HuH-7.5 (cell line): ENCODE measurements around the gene RASSF3.

Experiments
- DNase-seq: peaks from one replicate; pipeline ENCODE4 v3.0.0; 2011; ENCODE audit warnings: low spot score

Gene RASSF3

GRCh38 chr12:64729909-64730587 lies 119.8 kb downstream of the RASSF3 start:
- DNase-seq = no peak

- no peak for DNase-seq
Observed at GRCh38 chr12:64730588-64730969, 120.3 kb downstream of the RASSF3 start.

GRCh38 chr12:64731683-64732082 lies 121.4 kb downstream of the RASSF3 start:
- no peak for DNase-seq

DNA sequence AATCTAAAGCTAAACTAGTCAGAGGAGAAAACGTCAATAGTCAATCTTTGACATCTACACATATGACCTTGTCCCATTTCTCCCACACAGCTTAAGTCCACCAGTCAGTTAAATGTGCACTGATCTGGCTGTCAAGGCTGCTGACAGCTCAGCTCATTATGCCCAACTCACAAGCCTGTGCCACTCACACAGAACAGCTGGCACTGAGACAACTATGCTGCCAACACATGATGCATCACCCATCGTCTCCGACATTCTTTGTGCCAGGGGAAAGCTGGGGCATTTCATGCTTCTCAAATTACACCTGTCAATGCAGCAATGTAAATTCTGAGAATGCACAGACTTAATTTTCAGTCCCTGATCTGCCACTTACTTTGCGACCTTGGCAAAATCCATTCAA lies 123.6 kb downstream of the RASSF3 start:
- no peak for DNase-seq

- DNase-seq = no peak
Observed at GRCh38 chr12:64735442-64735841, 125.1 kb downstream of the RASSF3 start.

DNA sequence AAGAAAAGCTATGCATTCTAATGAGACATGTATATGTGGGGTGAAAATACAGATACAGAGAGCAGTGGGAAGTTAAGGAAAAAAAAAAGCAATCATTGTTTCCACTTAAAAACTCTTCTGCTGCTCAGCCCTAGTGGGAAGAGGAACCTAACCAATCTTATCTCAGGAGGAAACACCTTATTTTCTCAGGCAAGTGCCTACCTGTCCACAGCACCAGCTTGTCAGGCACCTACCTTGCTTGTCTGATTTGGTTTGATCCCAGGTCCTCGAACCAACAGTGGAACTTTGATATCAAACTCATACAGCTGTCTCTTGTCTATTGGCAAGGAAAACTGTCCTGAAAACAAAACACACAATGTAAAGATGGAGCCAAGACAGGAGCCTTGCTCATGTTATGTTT lies 126.5 kb downstream of the RASSF3 start:
- no peak for DNase-seq

DNA sequence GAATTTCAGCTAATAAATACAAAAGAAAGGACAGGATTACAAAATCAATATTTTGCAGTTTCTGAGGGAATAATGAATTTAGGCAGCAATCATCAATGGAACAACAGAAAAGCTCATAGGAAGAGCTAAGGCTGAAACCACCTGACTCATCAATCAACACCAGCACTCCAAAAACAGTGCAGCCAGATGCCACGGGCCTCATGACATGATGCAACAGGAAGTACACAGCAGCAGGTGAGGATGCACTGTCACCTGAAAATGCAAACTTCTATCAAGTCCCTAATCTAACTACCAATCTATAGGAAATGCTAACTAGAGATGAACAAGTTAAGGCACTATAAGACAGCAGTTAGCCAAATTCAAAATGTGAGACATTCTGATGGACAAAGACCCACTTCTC lies 127.2 kb downstream of the RASSF3 start:
- DNase-seq = no peak

- DNase-seq = no peak
Observed at GRCh38 chr12:64739778-64740177, 129.5 kb downstream of the RASSF3 start.

DNA sequence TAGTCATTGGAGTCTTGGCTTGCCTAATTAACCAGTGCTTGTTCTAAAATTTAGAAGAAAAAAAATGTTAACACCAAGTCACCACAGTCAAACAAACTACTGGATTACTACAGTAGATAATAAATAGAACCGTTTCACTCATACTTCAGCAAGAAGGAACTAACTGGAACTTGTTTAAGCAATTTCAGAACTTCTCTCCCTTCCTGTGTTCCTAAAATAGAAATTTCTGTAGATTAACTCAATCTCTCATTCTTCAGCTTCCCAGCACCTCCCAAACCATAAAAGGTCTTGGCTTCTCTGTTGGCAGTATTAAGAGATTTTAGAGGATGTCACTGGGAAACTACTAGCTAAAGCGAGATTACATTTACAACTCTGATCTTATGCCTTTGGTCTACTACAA lies 130.4 kb downstream of the RASSF3 start:
- no peak for DNase-seq

GRCh38 chr12:64742416-64742815 lies 132.1 kb downstream of the RASSF3 start:
- no peak for DNase-seq

DNA sequence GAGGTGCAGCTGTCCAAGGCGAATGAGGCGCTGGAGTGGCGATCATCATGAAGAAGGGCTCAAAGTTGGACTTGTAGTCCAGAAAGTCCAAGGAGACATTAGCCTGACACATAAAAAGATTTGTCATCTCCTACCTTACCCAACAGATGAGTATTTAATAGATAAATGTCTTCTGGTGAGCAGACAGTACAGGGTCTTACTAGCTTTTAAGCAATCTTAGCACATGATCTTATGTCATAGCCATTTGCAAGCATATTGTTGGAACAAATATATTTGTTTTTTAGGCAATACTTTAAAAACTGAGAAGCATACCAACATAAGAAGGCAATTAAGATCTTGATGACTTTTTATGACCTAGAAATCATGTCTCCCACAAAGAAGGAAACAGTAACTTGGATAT lies 132.9 kb downstream of the RASSF3 start:
- DNase-seq = no peak

DNA sequence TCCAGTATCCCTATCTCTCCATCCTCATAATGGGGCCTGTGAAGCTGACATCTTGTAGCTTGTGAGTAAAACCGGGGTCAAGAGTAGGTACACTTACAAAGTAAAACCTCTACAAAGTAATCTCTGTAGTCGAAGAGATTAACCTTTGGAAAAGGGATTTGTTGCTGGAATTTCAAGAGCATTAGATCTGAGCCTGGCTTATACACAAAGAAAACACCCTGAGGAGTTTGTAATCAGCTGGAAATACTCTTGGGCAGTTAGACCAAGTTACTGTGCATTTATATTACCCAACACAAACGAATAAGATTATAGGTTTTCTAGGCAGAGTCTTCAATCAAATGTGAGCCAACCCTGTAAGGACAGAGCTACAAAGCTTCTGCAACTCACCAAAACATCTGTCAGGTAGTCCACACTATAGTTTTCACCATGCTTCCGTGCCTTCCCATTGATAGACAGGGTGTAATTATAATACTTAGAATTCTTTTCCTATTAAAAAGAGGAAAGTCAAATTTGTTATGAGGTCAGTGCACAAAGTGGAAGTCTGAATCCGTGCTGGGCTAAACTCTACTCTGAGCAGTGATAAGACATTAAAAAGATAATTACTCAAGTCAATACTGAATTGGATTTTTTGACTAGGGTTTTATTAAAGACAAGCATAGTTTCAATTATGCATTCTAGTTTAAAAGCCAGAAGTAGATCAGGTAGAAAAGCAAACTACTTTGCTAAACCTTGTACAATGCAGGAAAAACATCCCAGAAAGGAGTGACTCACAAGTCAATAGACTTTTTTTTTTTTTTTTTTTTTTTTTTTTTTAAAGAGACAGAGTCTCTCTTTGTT lies 134.3 kb downstream of the RASSF3 start:
- no peak for DNase-seq

- DNase-seq = no peak
Observed at GRCh38 chr12:64745259-64745807, 135.0 kb downstream of the RASSF3 start.

GRCh38 chr12:64745980-64746379 lies 135.7 kb downstream of the RASSF3 start:
- DNase-seq = no peak

DNA sequence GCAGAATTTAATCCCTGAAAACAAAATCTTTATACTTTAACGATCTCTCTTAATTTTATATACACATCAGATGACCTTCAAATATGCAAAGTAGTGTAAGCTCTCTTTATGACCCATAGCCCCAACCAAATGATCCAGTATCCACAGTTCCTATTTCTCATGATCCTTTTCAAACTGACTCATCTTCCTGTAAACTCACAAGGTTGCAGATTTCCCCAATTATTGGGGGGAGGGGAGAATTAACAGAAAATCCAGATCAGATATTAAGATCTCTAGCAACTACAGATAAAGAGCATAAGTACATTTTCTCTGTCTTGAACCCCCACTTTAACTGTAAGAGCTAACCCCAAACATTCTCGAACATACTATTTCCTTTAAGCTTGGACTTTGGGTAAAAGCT lies 136.4 kb downstream of the RASSF3 start:
- DNase-seq = no peak
